ENCODE measurements around the gene SEPTIN12.

SEPTIN12 gene

DNA sequence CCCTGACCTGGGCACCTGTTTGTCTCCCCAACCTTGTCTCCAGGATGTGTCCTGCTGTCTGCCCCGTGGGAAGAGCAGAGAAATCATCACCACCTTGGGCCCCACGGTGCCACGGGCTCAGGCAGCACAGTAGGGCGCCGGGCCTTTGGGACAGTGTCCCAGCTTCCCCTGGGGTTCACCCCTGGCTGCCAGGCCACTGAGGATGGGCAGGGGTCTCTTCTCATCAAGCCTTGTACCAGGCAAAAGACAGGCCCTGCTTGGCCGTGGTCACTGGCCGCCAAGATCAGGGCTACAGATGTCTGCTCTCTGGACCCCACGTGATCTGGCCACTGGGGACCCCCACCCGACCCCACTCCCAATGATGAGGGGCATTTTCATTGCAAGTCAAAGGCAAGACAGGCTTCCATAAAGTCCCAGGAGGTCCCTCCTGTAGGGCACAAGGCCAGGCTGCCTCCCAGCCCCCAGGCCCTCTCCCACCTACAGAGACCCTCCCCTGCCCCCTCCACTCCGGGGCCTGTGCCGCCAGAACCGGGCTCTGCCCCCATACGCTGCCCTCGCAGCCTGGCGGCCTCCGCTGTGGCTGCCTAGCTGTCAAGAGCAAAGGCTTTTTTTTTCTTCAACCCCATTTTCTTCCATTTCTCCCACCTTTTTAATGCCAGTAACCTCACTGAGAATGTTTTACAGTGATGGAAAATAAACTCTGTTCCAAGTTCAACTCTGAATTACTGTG, 39.3 kb downstream of the SEPTIN12 start (continued):
- TF ChIP-seq PATZ1 (CRISPR knock-in tag; IDR thresholded peaks at IDR 0.05; ENCODE audit: borderline replicate concordance) (no peak), SNAI2 (CRISPR knock-in tag; IDR thresholded peaks at IDR 0.05) (no peak), ZC3H10 (CRISPR knock-in tag; IDR thresholded peaks at IDR 0.05) (no peak), OSR1 (CRISPR knock-in tag; IDR thresholded peaks at IDR 0.05) (no peak)

- no peak for TF ChIP-seq TOX (CRISPR knock-in tag; IDR thresholded peaks at IDR 0.05; ENCODE audit: borderline replicate concordance)
- no peak for TF ChIP-seq ESRRG (CRISPR knock-in tag; IDR thresholded peaks at IDR 0.05)
- TF ChIP-seq BACH2 (CRISPR knock-in tag; IDR thresholded peaks at IDR 0.05; ENCODE audit: borderline replicate concordance), result no peak
- no peak for TF ChIP-seq ZFP3 (CRISPR knock-in tag; IDR thresholded peaks at IDR 0.05)
- no peak for TF ChIP-seq PPARA (CRISPR knock-in tag; IDR thresholded peaks at IDR 0.05; ENCODE audit: borderline replicate concordance)
- no peak for TF ChIP-seq RARB (CRISPR knock-in tag; IDR thresholded peaks at IDR 0.05)
- no peak for TF ChIP-seq ZNF8 (CRISPR knock-in tag; IDR thresholded peaks at IDR 0.05)
- TF ChIP-seq, protein P1, sequence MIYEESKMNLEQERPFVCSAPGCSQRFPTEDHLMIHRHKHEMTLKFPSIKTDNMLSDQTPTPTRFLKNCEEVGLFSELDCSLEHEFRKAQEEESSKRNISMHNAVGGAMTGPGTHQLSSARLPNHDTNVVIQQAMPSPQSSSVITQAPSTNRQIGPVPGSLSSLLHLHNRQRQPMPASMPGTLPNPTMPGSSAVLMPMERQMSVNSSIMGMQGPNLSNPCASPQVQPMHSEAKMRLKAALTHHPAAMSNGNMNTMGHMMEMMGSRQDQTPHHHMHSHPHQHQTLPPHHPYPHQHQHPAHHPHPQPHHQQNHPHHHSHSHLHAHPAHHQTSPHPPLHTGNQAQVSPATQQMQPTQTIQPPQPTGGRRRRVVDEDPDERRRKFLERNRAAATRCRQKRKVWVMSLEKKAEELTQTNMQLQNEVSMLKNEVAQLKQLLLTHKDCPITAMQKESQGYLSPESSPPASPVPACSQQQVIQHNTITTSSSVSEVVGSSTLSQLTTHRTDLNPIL (CRISPR knock-in tag; IDR thresholded peaks at IDR 0.05; ENCODE audit: low read depth), result no peak
- TF ChIP-seq ZFP30 (CRISPR knock-in tag; IDR thresholded peaks at IDR 0.05), result no peak
- no peak for TF ChIP-seq ZC3H10 (CRISPR knock-in tag; IDR thresholded peaks at IDR 0.05)
- TF ChIP-seq ZNF70 (CRISPR knock-in tag; IDR thresholded peaks at IDR 0.05), result no peak
- no peak for TF ChIP-seq CSRNP3 (CRISPR knock-in tag; IDR thresholded peaks at IDR 0.05)
- no peak for TF ChIP-seq ISL1 (CRISPR knock-in tag; IDR thresholded peaks at IDR 0.05)
- TF ChIP-seq PATZ1 (CRISPR knock-in tag; IDR thresholded peaks at IDR 0.05; ENCODE audit: borderline replicate concordance), result no peak
- no peak for TF ChIP-seq GLIS3 (CRISPR knock-in tag; IDR thresholded peaks at IDR 0.05)
- TF ChIP-seq ZNF565 (CRISPR knock-in tag; conservative IDR thresholded peaks at IDR 0.05; ENCODE audit: low read depth), result no peak
- no peak for TF ChIP-seq SNAI2 (CRISPR knock-in tag; IDR thresholded peaks at IDR 0.05)
- TF ChIP-seq ARNTL (CRISPR knock-in tag; IDR thresholded peaks at IDR 0.05; ENCODE audit: borderline replicate concordance, low read depth), result no peak
- TF ChIP-seq TSHZ2 (CRISPR knock-in tag; IDR thresholded peaks at IDR 0.05), result no peak
- TF ChIP-seq OSR1 (CRISPR knock-in tag; IDR thresholded peaks at IDR 0.05), result no peak
Measured at GRCh38 chr16:4747906-4748681, 40.1 kb downstream of the SEPTIN12 start.

More at GRCh38 chr16:4747906-4748681, 40.1 kb downstream of the SEPTIN12 start:
- ATAC-seq, result no peak
